ENCODE data around the gene C2orf74.
A peak's percentile ranks its signal among the peaks of the same experiment; 100 is the strongest.

- no peak for TF ChIP-seq CTCF (IDR thresholded peaks at IDR 0.05)
- TF ChIP-seq POLR2A (IDR thresholded peaks at IDR 0.05) = peak; percentile 42
- TF ChIP-seq POLR2AphosphoS5 (IDR thresholded peaks at IDR 0.05) = peak; percentile 23 to 55 (median 44)
- TF ChIP-seq EP300 (IDR thresholded peaks at IDR 0.05; ENCODE audit: low read depth) = no peak
Observed at GRCh38 chr2:61144697-61145268, 17.2 kb upstream of the C2orf74 start.

All from transverse colon (tissue), 4 donors.